ENCODE data around the gene PTPA.
"Not testable (repeated sequence)": the region's sequence is repeated elsewhere in the genome, so short reads cannot be mapped to it uniquely, and the experiment has no call there.

The PTPA gene

GRCh38 chr9:129193655-129194054, 82.4 kb downstream of the PTPA start:
- H3K79me2 ChIP-seq (ENCODE audit: insufficient read depth, low read length): no peaks in the 10 kb centered on the region
- H3K9me3 ChIP-seq (ENCODE audit: insufficient read depth, low read length): no peaks in the 10 kb centered on the region
- no peak overlapping the region for H3K27ac ChIP-seq (ENCODE audit: low read depth, low read length)
- H3K9ac ChIP-seq (ENCODE audit: low read length): no peak overlapping the region
- no peak overlapping the region for H3K4me3 ChIP-seq (ENCODE audit: insufficient read depth, low read length, poor library complexity, severe bottlenecking)
- TF ChIP-seq EZH2phosphoT487 (conservative IDR thresholded peaks at IDR 0.05; ENCODE audit: low read length): no peak
- no peak for TF ChIP-seq CTCF (IDR thresholded peaks at IDR 0.05; ENCODE audit: insufficient read depth, low read length, poor library complexity, severe bottlenecking)
- H3K36me3 ChIP-seq (ENCODE audit: low read length): no peaks in the 10 kb centered on the region
- H4K20me1 ChIP-seq (ENCODE audit: low read depth, low read length): no peaks in the 10 kb centered on the region
- H3K9me2 ChIP-seq (replicated peaks; ENCODE audit: insufficient read depth, low read length): no peaks in the 10 kb centered on the region
- no peak overlapping the region for H2AFZ ChIP-seq (ENCODE audit: low read depth, low read length, severe bottlenecking)
- H3F3A ChIP-seq (ENCODE audit: insufficient read depth): no peaks in the 10 kb centered on the region
- H3K27me3 ChIP-seq (ENCODE audit: low read length): no peaks in the 10 kb centered on the region
- no peak overlapping the region for H3K4me2 ChIP-seq (ENCODE audit: low read depth, low read length, poor library complexity, severe bottlenecking)

GRCh38 chr9:129194221-129194620, 83.0 kb downstream of the PTPA start:
- Histone ChIP-seq H3K27me3 (ENCODE audit: low read length) (no peaks in the 10 kb centered on the region), H3K9me3 (ENCODE audit: insufficient read depth, low read length) (no peaks in the 10 kb centered on the region), H4K20me1 (ENCODE audit: low read depth, low read length) (no peaks in the 10 kb centered on the region), H3K4me3 (ENCODE audit: insufficient read depth, low read length, poor library complexity, severe bottlenecking) (no peak overlapping the region), H3K9ac (ENCODE audit: low read length) (no peak overlapping the region), H3K9me2 (replicated peaks; ENCODE audit: insufficient read depth, low read length) (no peaks in the 10 kb centered on the region), H3K79me2 (ENCODE audit: insufficient read depth, low read length) (no peaks in the 10 kb centered on the region), H3K4me2 (ENCODE audit: low read depth, low read length, poor library complexity, severe bottlenecking) (no peak overlapping the region), H3K27ac (ENCODE audit: low read depth, low read length) (no peak overlapping the region), H3F3A (ENCODE audit: insufficient read depth) (no peaks in the 10 kb centered on the region), H3K36me3 (ENCODE audit: low read length) (no peaks in the 10 kb centered on the region), H2AFZ (ENCODE audit: low read depth, low read length, severe bottlenecking) (no peak overlapping the region)
- TF ChIP-seq CTCF (IDR thresholded peaks at IDR 0.05; ENCODE audit: insufficient read depth, low read length, poor library complexity, severe bottlenecking) (no peak), EZH2phosphoT487 (conservative IDR thresholded peaks at IDR 0.05; ENCODE audit: low read length) (no peak)

- no peaks in the 10 kb centered on the region for H3K27me3 ChIP-seq (ENCODE audit: low read length)
- no peak overlapping the region for H2AFZ ChIP-seq (ENCODE audit: low read depth, low read length, severe bottlenecking)
- H3F3A ChIP-seq (ENCODE audit: insufficient read depth): no peaks in the 10 kb centered on the region
- TF ChIP-seq EZH2phosphoT487 (conservative IDR thresholded peaks at IDR 0.05; ENCODE audit: low read length) (no peak), CTCF (IDR thresholded peaks at IDR 0.05; ENCODE audit: insufficient read depth, low read length, poor library complexity, severe bottlenecking) (no peak)
- H4K20me1 ChIP-seq (ENCODE audit: low read depth, low read length): no peaks in the 10 kb centered on the region
- H3K9ac ChIP-seq (ENCODE audit: low read length): no peak overlapping the region
- H3K4me2 ChIP-seq (ENCODE audit: low read depth, low read length, poor library complexity, severe bottlenecking): no peak overlapping the region
- no peaks in the 10 kb centered on the region for H3K9me2 ChIP-seq (replicated peaks; ENCODE audit: insufficient read depth, low read length)
- H3K36me3 ChIP-seq (ENCODE audit: low read length): no peaks in the 10 kb centered on the region
- no peak overlapping the region for H3K27ac ChIP-seq (ENCODE audit: low read depth, low read length)
- no peak overlapping the region for H3K4me3 ChIP-seq (ENCODE audit: insufficient read depth, low read length, poor library complexity, severe bottlenecking)
- H3K9me3 ChIP-seq (ENCODE audit: insufficient read depth, low read length): no peaks in the 10 kb centered on the region
- no peaks in the 10 kb centered on the region for H3K79me2 ChIP-seq (ENCODE audit: insufficient read depth, low read length)
These were observed 84.4 kb downstream of the PTPA start for GRCh38 chr9:129195606-129196005.

GRCh38 chr9:129197045-129197444, 85.8 kb downstream of the PTPA start:
- H2AFZ ChIP-seq (ENCODE audit: low read depth, low read length, severe bottlenecking); H4K20me1 ChIP-seq (ENCODE audit: low read depth, low read length); H3K27me3 ChIP-seq (ENCODE audit: low read length); H3K9me3 ChIP-seq (ENCODE audit: insufficient read depth, low read length); H3K4me3 ChIP-seq (ENCODE audit: insufficient read depth, low read length, poor library complexity, severe bottlenecking); H3K9ac ChIP-seq (ENCODE audit: low read length); H3K79me2 ChIP-seq (ENCODE audit: insufficient read depth, low read length); H3K36me3 ChIP-seq (ENCODE audit: low read length); H3F3A ChIP-seq (ENCODE audit: insufficient read depth); H3K27ac ChIP-seq (ENCODE audit: low read depth, low read length); H3K9me2 ChIP-seq (replicated peaks; ENCODE audit: insufficient read depth, low read length); H3K4me2 ChIP-seq (ENCODE audit: low read depth, low read length, poor library complexity, severe bottlenecking): not testable (repeated sequence)

Measured in SU-DHL-6 (cell line).